GM12891 (cell line): ENCODE data around the gene IGFBPL1.

Source experiments
- POLR2A ChIP-seq: IDR thresholded peaks from 2 replicates; pipeline ENCODE4 v1.6.1; 2011; ENCODE audit warnings: low read depth, low read length, control low read depth
- POLR2AphosphoS5 ChIP-seq: IDR thresholded peaks from 2 replicates; pipeline ENCODE4 v1.6.1; 2011; ENCODE audit warnings: low read depth, low read length, control low read depth
- POU2F2 ChIP-seq: IDR thresholded peaks from 2 replicates; pipeline ENCODE4 v1.6.1; 2011; ENCODE audit warnings: low read depth, mild to moderate bottlenecking, control low read depth, low read length, moderate library complexity
- TAF1 ChIP-seq: IDR thresholded peaks from 2 replicates; pipeline ENCODE4 v1.6.1; 2011; ENCODE audit warnings: low read depth, low read length, control low read depth

GRCh38 chr9:38368731-38369130 lies 55.5 kb downstream of the IGFBPL1 start:
- TF ChIP-seq POLR2A = no peak
- TF ChIP-seq TAF1 = no peak
- no peak for TF ChIP-seq POLR2AphosphoS5
- TF ChIP-seq POU2F2 = no peak
